Right kidney (tissue), 1 donor: ENCODE results near the gene AADACL4.

Source experiments
- DNase-seq: peaks from one replicate; pipeline ENCODE4 v3.0.0-alpha.2; 2016

Gene AADACL4

GRCh38 chr1:12613180-12613579 is 30.7 kb upstream of the AADACL4 start:
- DNase-seq = no peak

- DNase-seq = no peak
These were observed 29.3 kb upstream of the AADACL4 start for GRCh38 chr1:12614402-12615158.

- DNase-seq = no peak
These were observed 28.6 kb upstream of the AADACL4 start for GRCh38 chr1:12615159-12615864.

GRCh38 chr1:12615865-12616708 is 27.8 kb upstream of the AADACL4 start:
- peak; percentile 75 for DNase-seq

- DNase-seq = peak; percentile 74
These were observed 27.0 kb upstream of the AADACL4 start for GRCh38 chr1:12616709-12617373.

- no peak for DNase-seq
These were observed 26.4 kb upstream of the AADACL4 start for GRCh38 chr1:12617511-12617900.

- peak; percentile 98 for DNase-seq
These were observed 25.8 kb upstream of the AADACL4 start, which contains the start of gene DHRS3 for GRCh38 chr1:12617901-12618660. Gene DHRS3, minus strand, starts transcription at chr1:12618210. Its CDS starts 862 bp downstream, at chr1:12617348.

GRCh38 chr1:12618661-12618964 is 25.3 kb upstream of the AADACL4 start:
- DNase-seq = no peak

GRCh38 chr1:12618965-12619791 is 24.7 kb upstream of the AADACL4 start:
- DNase-seq = peak; percentile 81

GRCh38 chr1:12619792-12620487 is 23.9 kb upstream of the AADACL4 start:
- peak; percentile 78 for DNase-seq

GRCh38 chr1:12620488-12620865 is 23.4 kb upstream of the AADACL4 start:
- no peak for DNase-seq

- DNase-seq = no peak
These were observed 23.0 kb upstream of the AADACL4 start for GRCh38 chr1:12620931-12621330.

- DNase-seq = peak; percentile 51
These were observed 22.2 kb upstream of the AADACL4 start for GRCh38 chr1:12621346-12622335.

GRCh38 chr1:12622506-12622905 is 21.4 kb upstream of the AADACL4 start:
- no peak for DNase-seq

GRCh38 chr1:12625276-12625675 is 18.6 kb upstream of the AADACL4 start:
- no peak for DNase-seq

GRCh38 chr1:12626888-12627287 is 17.0 kb upstream of the AADACL4 start:
- DNase-seq = no peak

- no peak for DNase-seq
These were observed 16.6 kb upstream of the AADACL4 start for GRCh38 chr1:12627296-12627695.

- DNase-seq = no peak
These were observed 14.4 kb upstream of the AADACL4 start for GRCh38 chr1:12629511-12629956.
